Effector memory CD8-positive, alpha-beta T cell (primary cell): ENCODE data around the gene GPC1.

Experiments
- ATAC-seq: fragments of 150-1000 bp; cut with Tn5 transposase; replicated peaks from 2 replicates; pipeline ENCODE4 v1.10.0; 2021; ENCODE audit warnings: mild to moderate bottlenecking, moderate library complexity
- DNase-seq, 3 experiments: peaks; one replicate each; pipeline ENCODE4 v3.0.0; 2021
- H3K27ac Mint-ChIP-seq, 2 donors: one replicate each; pipeline ENCODE4 v1.8.0; 2022; ENCODE audit warnings: mild to moderate bottlenecking in 2 of 2, mixed read lengths in 2 of 2, moderate library complexity in 2 of 2
- H3K27me3 Mint-ChIP-seq, 2 donors: one replicate each; pipeline ENCODE4 v1.8.0; 2022; ENCODE audit warnings: mixed read lengths in 2 of 2
- H3K36me3 Mint-ChIP-seq: one replicate; pipeline ENCODE4 v1.8.0; 2022; ENCODE audit warnings: mild to moderate bottlenecking, moderate library complexity, mixed read lengths; ENCODE audit not compliant: insufficient read depth
- H3K4me1 Mint-ChIP-seq, 2 donors: one replicate each; pipeline ENCODE4 v1.8.0; 2022; ENCODE audit warnings: low read depth in 2 of 2, mixed read lengths in 2 of 2
- H3K4me3 Mint-ChIP-seq, 2 donors: one replicate each; pipeline ENCODE4 v1.8.0; 2022; ENCODE audit warnings: mild to moderate bottlenecking in 2 of 2, mixed read lengths in 2 of 2, moderate library complexity in 2 of 2
- H3K9me3 Mint-ChIP-seq, 2 donors: one replicate each; pipeline ENCODE4 v1.8.0; 2022; ENCODE audit warnings: mixed read lengths in 2 of 2

GPC1 gene

GRCh38 chr2:240412211-240412861 lies 23.1 kb upstream of the GPC1 start:
- Mint-ChIP-seq H3K4me3 (no peak overlapping the region), H3K4me1 (no peaks in the 10 kb centered on the region), H3K27ac (no peak overlapping the region), H3K9me3 (no peaks in the 10 kb centered on the region), H3K27me3 (peaks cover 15 to 30% of the 10 kb centered on the region in 2 donors), H3K36me3 (no peaks in the 10 kb centered on the region)
- ATAC-seq (no peak), DNase-seq (no peak)

GRCh38 chr2:240412975-240413812 lies 22.3 kb upstream of the GPC1 start:
- DNase-seq (no peak), ATAC-seq (no peak)
- Mint-ChIP-seq H3K27me3 (peaks cover 15 to 30% of the 10 kb centered on the region in 2 donors), H3K9me3 (no peaks in the 10 kb centered on the region), H3K27ac (no peak overlapping the region), H3K4me3 (no peak overlapping the region), H3K4me1 (no peaks in the 10 kb centered on the region), H3K36me3 (no peaks in the 10 kb centered on the region)

GRCh38 chr2:240413813-240414429 lies 21.5 kb upstream of the GPC1 start:
- H3K4me3 Mint-ChIP-seq: no peak overlapping the region
- ATAC-seq (no peak), DNase-seq (no peak)
- no peaks in the 10 kb centered on the region for H3K36me3 Mint-ChIP-seq
- H3K4me1 Mint-ChIP-seq: no peaks in the 10 kb centered on the region
- H3K27me3 Mint-ChIP-seq: peaks cover 15 to 37% of the 10 kb centered on the region in 2 donors
- no peak overlapping the region for H3K27ac Mint-ChIP-seq
- peaks cover 0 to 3% of the 10 kb centered on the region in 2 donors for H3K9me3 Mint-ChIP-seq

- Mint-ChIP-seq H3K9me3 (peaks cover 0 to 3% of the 10 kb centered on the region in 2 donors), H3K36me3 (no peaks in the 10 kb centered on the region)
These were observed 18.6 kb upstream of the GPC1 start for GRCh38 chr2:240416821-240417220.

GRCh38 chr2:240418311-240418710 lies 17.2 kb upstream of the GPC1 start:
- Mint-ChIP-seq H3K4me1 (no peaks in the 10 kb centered on the region), H3K36me3 (no peaks in the 10 kb centered on the region), H3K27me3 (peaks cover 6 to 35% of the 10 kb centered on the region in 2 donors), H3K4me3 (no peak overlapping the region), H3K27ac (no peak overlapping the region), H3K9me3 (peaks cover 0 to 6% of the 10 kb centered on the region in 2 donors)
- DNase-seq (no peak), ATAC-seq (no peak)

More at GRCh38 chr2:240416821-240417220, 18.6 kb upstream of the GPC1 start:
- Mint-ChIP-seq H3K4me3 (no peak overlapping the region), H3K27ac (no peak overlapping the region), H3K27me3 (peaks cover 4 to 43% of the 10 kb centered on the region in 2 donors), H3K4me1 (no peaks in the 10 kb centered on the region)
- DNase-seq (no peak), ATAC-seq (no peak)

GRCh38 chr2:240419271-240419670 lies 16.2 kb upstream of the GPC1 start:
- Mint-ChIP-seq H3K4me1 (no peaks in the 10 kb centered on the region), H3K4me3 (no peak overlapping the region)
- ATAC-seq: no peak

GRCh38 chr2:240419723-240420122 lies 15.7 kb upstream of the GPC1 start:
- H3K27ac Mint-ChIP-seq: no peak overlapping the region
- H3K36me3 Mint-ChIP-seq: no peaks in the 10 kb centered on the region
- H3K27me3 Mint-ChIP-seq: peaks cover 6 to 36% of the 10 kb centered on the region in 2 donors
- DNase-seq (no peak), ATAC-seq (no peak)
- peaks cover 0 to 6% of the 10 kb centered on the region in 2 donors for H3K9me3 Mint-ChIP-seq
- H3K4me1 Mint-ChIP-seq: no peaks in the 10 kb centered on the region
- H3K4me3 Mint-ChIP-seq: no peak overlapping the region

More at GRCh38 chr2:240419271-240419670, 16.2 kb upstream of the GPC1 start:
- Mint-ChIP-seq H3K27me3 (peaks cover 6 to 32% of the 10 kb centered on the region in 2 donors), H3K27ac (no peak overlapping the region), H3K9me3 (peaks cover 0 to 6% of the 10 kb centered on the region in 2 donors), H3K36me3 (no peaks in the 10 kb centered on the region)
- DNase-seq: no peak

GRCh38 chr2:240420206-240421104 lies 15.0 kb upstream of the GPC1 start:
- H3K4me1 Mint-ChIP-seq: no peaks in the 10 kb centered on the region
- no peak overlapping the region for H3K4me3 Mint-ChIP-seq
- peaks cover 0 to 6% of the 10 kb centered on the region in 2 donors for H3K9me3 Mint-ChIP-seq
- H3K27me3 Mint-ChIP-seq: peaks cover 6 to 42% of the 10 kb centered on the region in 2 donors
- H3K36me3 Mint-ChIP-seq: no peaks in the 10 kb centered on the region
- no peak overlapping the region for H3K27ac Mint-ChIP-seq
- DNase-seq (no peak), ATAC-seq (no peak)

- peaks cover 13 to 42% of the 10 kb centered on the region in 2 donors for H3K27me3 Mint-ChIP-seq
- ATAC-seq (no peak), DNase-seq (no peak)
- H3K4me3 Mint-ChIP-seq: no peak overlapping the region
- no peaks in the 10 kb centered on the region for H3K36me3 Mint-ChIP-seq
- H3K27ac Mint-ChIP-seq: no peak overlapping the region
- no peaks in the 10 kb centered on the region for H3K4me1 Mint-ChIP-seq
- peaks cover 0 to 6% of the 10 kb centered on the region in 2 donors for H3K9me3 Mint-ChIP-seq
These were observed 14.1 kb upstream of the GPC1 start for GRCh38 chr2:240421381-240421780.

- H3K27ac Mint-ChIP-seq: no peak overlapping the region
- H3K4me1 Mint-ChIP-seq: no peaks in the 10 kb centered on the region
- H3K9me3 Mint-ChIP-seq: peaks cover 0 to 6% of the 10 kb centered on the region in 2 donors
- no peaks in the 10 kb centered on the region for H3K36me3 Mint-ChIP-seq
- H3K4me3 Mint-ChIP-seq: no peak overlapping the region
- peaks cover 19 to 53% of the 10 kb centered on the region in 2 donors for H3K27me3 Mint-ChIP-seq
- ATAC-seq (no peak), DNase-seq (no peak)
These were observed 12.7 kb upstream of the GPC1 start for GRCh38 chr2:240422658-240423329.

GRCh38 chr2:240423788-240424191 lies 11.7 kb upstream of the GPC1 start:
- Mint-ChIP-seq H3K36me3 (no peaks in the 10 kb centered on the region), H3K4me3 (no peak overlapping the region), H3K4me1 (no peaks in the 10 kb centered on the region), H3K27me3 (peaks cover 19 to 56% of the 10 kb centered on the region in 2 donors), H3K9me3 (peaks cover 0 to 2% of the 10 kb centered on the region in 2 donors), H3K27ac (no peak overlapping the region)
- ATAC-seq: no peak
- DNase-seq: no peak

- DNase-seq: no peak
- no peak overlapping the region for H3K27ac Mint-ChIP-seq
- H3K36me3 Mint-ChIP-seq: no peaks in the 10 kb centered on the region
- H3K27me3 Mint-ChIP-seq: peaks cover 19 to 57% of the 10 kb centered on the region in 2 donors
- no peak for ATAC-seq
- H3K4me1 Mint-ChIP-seq: no peaks in the 10 kb centered on the region
- peaks cover 0 to 2% of the 10 kb centered on the region in 2 donors for H3K9me3 Mint-ChIP-seq
- no peak overlapping the region for H3K4me3 Mint-ChIP-seq
These were observed 10.9 kb upstream of the GPC1 start for GRCh38 chr2:240424341-240425235.
